ENCODE data around the gene KCNE1. TPM values are rescaled to one million over a fixed set of nuclear protein-coding genes. Genes with fewer than 3 reads are reported as not detected.

KCNE1 gene
- total and polyA plus RNA-seq, 7 experiments from 2014 or later, result 0.24 to 9.2 (median 0.49) TPM; not detected in 2

DNA sequence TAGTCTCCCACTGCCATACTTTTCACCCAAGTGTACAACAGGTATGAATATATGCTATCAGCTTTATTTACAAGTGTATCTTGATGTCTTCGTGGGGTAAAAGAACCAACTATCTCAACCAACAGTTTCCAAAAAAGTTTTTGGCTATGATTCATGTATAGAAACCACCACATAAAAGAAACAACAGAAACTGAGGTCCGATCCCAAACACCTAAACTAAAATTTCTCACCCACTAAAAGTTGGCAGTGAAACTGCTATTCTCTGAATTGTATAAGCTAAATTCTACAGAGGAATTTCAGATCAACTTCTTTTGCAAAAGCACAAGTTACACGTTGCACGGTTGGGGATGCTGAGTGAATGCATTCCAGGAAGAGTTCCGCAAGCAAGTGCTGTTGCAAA is 5.0 kb upstream of the KCNE1 start:
- Mint-ChIP-seq H3K4me1 (peaks cover 0 to 13% (median 9%) of the 10 kb centered on the region in 7 donors), H3K4me3 (no peak overlapping the region), H3K27me3 (no peaks in the 10 kb centered on the region), H3K36me3 (peaks cover 0 to 41% (median 9%) of the 10 kb centered on the region in 5 donors), H3K9me3 (no peaks in the 10 kb centered on the region), H3K27ac (no peak overlapping the region)
- CTCF ChIA-PET, result no interaction called here
- Histone ChIP-seq H3K27ac (ENCODE audit: low read depth, low read length) (no peak overlapping the region), H3K36me3 (ENCODE audit: control insufficient read depth in 2 of 3, insufficient read depth in 3 of 3, low read length in 3 of 3) (peaks cover 0 to 8% (median 0%) of the 10 kb centered on the region in 3 experiments), H3K4me3 (ENCODE audit: low read length) (no peak overlapping the region), H3K27me3 (ENCODE audit: control insufficient read depth in 2 of 2, insufficient read depth in 2 of 2, low read length in 2 of 2) (no peaks in the 10 kb centered on the region), H3K9me3 (ENCODE audit: control insufficient read depth in 2 of 3, low read length in 3 of 3) (no peaks in the 10 kb centered on the region), H3K4me1 (ENCODE audit: control insufficient read depth in 2 of 2, insufficient read depth in 2 of 2, low read length in 2 of 2) (peaks cover 0 to 6% of the 10 kb centered on the region in 2 donors)
- POLR2A ChIA-PET, result no interaction called here
- intact Hi-C loops (cut with micrococcal nuclease), result no loop called here
- no peak for DNase-seq
- ATAC-seq, result no peak

GRCh38 chr21:34514576-34515115 is 2.6 kb upstream of the KCNE1 start:
- ATAC-seq, result no peak

DNA sequence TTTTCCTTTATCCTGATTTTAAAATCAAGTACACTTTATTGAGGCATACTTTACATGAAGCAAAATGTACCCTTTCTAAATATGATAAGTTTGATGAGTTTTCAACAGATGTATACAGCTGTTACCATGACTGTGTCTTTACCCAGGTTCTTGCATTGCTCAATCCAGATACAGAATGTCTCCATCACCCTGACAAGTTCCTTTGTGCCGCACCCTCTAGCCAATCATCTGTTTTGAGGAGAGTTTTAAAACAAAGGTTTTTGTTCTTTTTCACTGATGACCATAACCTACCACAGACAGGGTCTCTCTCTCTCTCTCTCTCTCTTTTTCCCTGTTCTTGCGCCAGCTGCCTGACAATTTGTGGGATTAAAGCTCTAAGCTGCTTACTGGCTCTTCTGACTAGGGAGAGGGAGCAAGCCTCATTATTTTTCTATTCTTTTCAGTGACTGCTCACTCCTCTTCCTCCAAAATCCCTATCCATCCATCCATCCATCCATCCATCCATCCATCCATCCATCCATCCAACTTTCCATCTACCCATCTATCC is 1.2 kb upstream of the KCNE1 start:
- ATAC-seq, result peak; percentile 47
- H3K4me1 Mint-ChIP-seq, result peaks cover 0 to 15% (median 9%) of the 10 kb centered on the region in 7 donors
- H3K4me3 ChIP-seq (ENCODE audit: low read length), result no peak overlapping the region
- no peak overlapping the region for H3K27ac ChIP-seq (ENCODE audit: low read depth, low read length)
- ChIA-PET CTCF (no interaction called here), POLR2A (no interaction called here)
- no peak overlapping the region for H3K27ac Mint-ChIP-seq
- no peaks in the 10 kb centered on the region for H3K36me3 ChIP-seq (ENCODE audit: control insufficient read depth in 2 of 3, insufficient read depth in 3 of 3, low read length in 3 of 3)
- no peaks in the 10 kb centered on the region for H3K27me3 ChIP-seq (ENCODE audit: control insufficient read depth in 2 of 2, insufficient read depth in 2 of 2, low read length in 2 of 2)
- intact Hi-C loops (cut with micrococcal nuclease), result no loop called here
- H3K4me1 ChIP-seq (ENCODE audit: control insufficient read depth in 2 of 2, insufficient read depth in 2 of 2, low read length in 2 of 2), result peaks cover 0 to 6% of the 10 kb centered on the region in 2 donors
- peaks cover 0 to 1% (median 0%) of the 10 kb centered on the region in 11 donors for H3K9me3 Mint-ChIP-seq
- H3K27me3 Mint-ChIP-seq, result no peaks in the 10 kb centered on the region
- H3K9me3 ChIP-seq (ENCODE audit: control insufficient read depth in 2 of 3, low read length in 3 of 3), result no peaks in the 10 kb centered on the region
- peaks cover 0 to 11% (median 6%) of the 10 kb centered on the region in 5 donors for H3K36me3 Mint-ChIP-seq
- H3K4me3 Mint-ChIP-seq, result no peak overlapping the region
- no peak for DNase-seq

More at GRCh38 chr21:34514576-34515115, 2.6 kb upstream of the KCNE1 start:
- H3K4me1 ChIP-seq (ENCODE audit: control insufficient read depth in 2 of 2, insufficient read depth in 2 of 2, low read length in 2 of 2), result peaks cover 0 to 6% of the 10 kb centered on the region in 2 donors
- no peaks in the 10 kb centered on the region for H3K9me3 ChIP-seq (ENCODE audit: control insufficient read depth in 2 of 3, low read length in 3 of 3)
- H3K27ac Mint-ChIP-seq, result no peak overlapping the region
- peaks cover 0 to 1% (median 0%) of the 10 kb centered on the region in 11 donors for H3K9me3 Mint-ChIP-seq
- H3K4me3 Mint-ChIP-seq, result no peak overlapping the region
- no peaks in the 10 kb centered on the region for H3K27me3 ChIP-seq (ENCODE audit: control insufficient read depth in 2 of 2, insufficient read depth in 2 of 2, low read length in 2 of 2)
- DNase-seq, result no peak
- no peak overlapping the region for H3K4me3 ChIP-seq (ENCODE audit: low read length)
- intact Hi-C loops (cut with micrococcal nuclease), result no loop called here
- CTCF ChIA-PET, result no interaction called here
- no peaks in the 10 kb centered on the region for H3K27me3 Mint-ChIP-seq
- peaks cover 0 to 15% (median 9%) of the 10 kb centered on the region in 7 donors for H3K4me1 Mint-ChIP-seq
- POLR2A ChIA-PET, result no interaction called here
- peaks cover 0 to 20% (median 6%) of the 10 kb centered on the region in 5 donors for H3K36me3 Mint-ChIP-seq
- H3K36me3 ChIP-seq (ENCODE audit: control insufficient read depth in 2 of 3, insufficient read depth in 3 of 3, low read length in 3 of 3), result no peaks in the 10 kb centered on the region
- H3K27ac ChIP-seq (ENCODE audit: low read depth, low read length), result no peak overlapping the region

DNA sequence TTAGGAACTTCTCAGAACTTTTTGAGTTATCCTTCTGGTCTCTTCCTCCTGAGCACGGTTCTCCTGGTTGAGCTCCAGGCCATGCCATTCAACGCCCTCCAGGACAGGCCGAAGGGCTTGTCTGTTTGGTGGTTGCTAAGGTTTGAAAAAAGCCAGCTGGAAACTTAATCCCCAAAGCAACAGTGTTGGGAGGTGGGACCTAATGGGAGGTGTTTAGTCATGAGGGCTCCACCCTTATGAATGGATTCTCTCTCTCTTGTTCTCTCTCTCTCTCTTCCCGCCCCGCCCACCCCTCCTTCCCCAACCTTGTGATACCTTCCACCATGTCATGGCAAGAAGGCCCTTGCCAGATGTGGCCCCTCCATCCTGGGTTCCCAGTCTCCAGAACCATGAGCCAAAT is 829 bp downstream of the KCNE1 start:
- Mint-ChIP-seq H3K4me1 (peaks cover 0 to 8% (median 0%) of the 10 kb centered on the region in 7 donors), H3K9me3 (peaks cover 0 to 1% (median 0%) of the 10 kb centered on the region in 11 donors), H3K27me3 (peaks cover 0 to 6% (median 5%) of the 10 kb centered on the region in 5 donors), H3K4me3 (no peak overlapping the region), H3K27ac (no peak overlapping the region), H3K36me3 (no peaks in the 10 kb centered on the region)
- Histone ChIP-seq H3K27me3 (ENCODE audit: control insufficient read depth in 2 of 2, insufficient read depth in 2 of 2, low read length in 2 of 2) (no peaks in the 10 kb centered on the region), H3K4me3 (ENCODE audit: low read length) (no peak overlapping the region), H3K27ac (ENCODE audit: low read depth, low read length) (no peak overlapping the region), H3K36me3 (ENCODE audit: control insufficient read depth in 2 of 3, insufficient read depth in 3 of 3, low read length in 3 of 3) (no peaks in the 10 kb centered on the region), H3K4me1 (ENCODE audit: control insufficient read depth in 2 of 2, insufficient read depth in 2 of 2, low read length in 2 of 2) (no peaks in the 10 kb centered on the region), H3K9me3 (ENCODE audit: control insufficient read depth in 2 of 3, low read length in 3 of 3) (no peaks in the 10 kb centered on the region)
- ATAC-seq, result peak; percentile 19
- POLR2A ChIA-PET, result no interaction called here
- intact Hi-C loops (cut with micrococcal nuclease), result no loop called here
- CTCF ChIA-PET, result interaction anchor here (0.7 kb wide), 1 partner anchor 91 kb away, joined by 3 read pairs; no protein-coding TSS in a partner anchor
- DNase-seq, result no peak

GRCh38 chr21:34510148-34511142 is 1.6 kb downstream of the KCNE1 start:
- H3K9me3 ChIP-seq (ENCODE audit: control insufficient read depth in 2 of 3, low read length in 3 of 3), result no peaks in the 10 kb centered on the region
- no peaks in the 10 kb centered on the region for H3K27me3 ChIP-seq (ENCODE audit: control insufficient read depth in 2 of 2, insufficient read depth in 2 of 2, low read length in 2 of 2)
- DNase-seq (peak in 3 of 9 donors; percentile 4 to 64 (median 26)), ATAC-seq (peak; percentile 72)
- no peak overlapping the region for H3K27ac ChIP-seq (ENCODE audit: low read depth, low read length)
- Mint-ChIP-seq H3K27me3 (peaks cover 0 to 6% (median 5%) of the 10 kb centered on the region in 5 donors), H3K36me3 (no peaks in the 10 kb centered on the region), H3K9me3 (peaks cover 0 to 1% (median 0%) of the 10 kb centered on the region in 11 donors), H3K4me1 (peaks cover 0 to 8% (median 0%) of the 10 kb centered on the region in 7 donors), H3K4me3 (no peak overlapping the region), H3K27ac (peak overlapping the region in 1 of 9 donors; percentile 6)
- intact Hi-C loops (cut with micrococcal nuclease), result loop anchor here in 1 of 2 donors (1.0 kb wide), 2 partner anchors 93 to 120 kb away; no protein-coding TSS in a partner anchor
- H3K4me1 ChIP-seq (ENCODE audit: control insufficient read depth in 2 of 2, insufficient read depth in 2 of 2, low read length in 2 of 2), result no peaks in the 10 kb centered on the region
- ChIA-PET CTCF (interaction anchor here (0.7 kb wide), 1 partner anchor 92 kb away, joined by 3 read pairs; no protein-coding TSS in a partner anchor), POLR2A (no interaction called here)
- no peak overlapping the region for H3K4me3 ChIP-seq (ENCODE audit: low read length)
- H3K36me3 ChIP-seq (ENCODE audit: control insufficient read depth in 2 of 3, insufficient read depth in 3 of 3, low read length in 3 of 3), result no peaks in the 10 kb centered on the region

GRCh38 chr21:34509151-34509550 is 2.9 kb downstream of the KCNE1 start:
- ChIA-PET CTCF (no interaction called here), POLR2A (no interaction called here)
- DNase-seq (no peak), ATAC-seq (no peak)
- H3K4me3 Mint-ChIP-seq, result no peak overlapping the region
- H3K27ac Mint-ChIP-seq, result no peak overlapping the region
- Histone ChIP-seq H3K4me1 (ENCODE audit: control insufficient read depth in 2 of 2, insufficient read depth in 2 of 2, low read length in 2 of 2) (no peaks in the 10 kb centered on the region), H3K4me3 (ENCODE audit: low read length) (no peak overlapping the region), H3K9me3 (ENCODE audit: control insufficient read depth in 2 of 3, low read length in 3 of 3) (no peaks in the 10 kb centered on the region), H3K36me3 (ENCODE audit: control insufficient read depth in 2 of 3, insufficient read depth in 3 of 3, low read length in 3 of 3) (no peaks in the 10 kb centered on the region), H3K27me3 (ENCODE audit: control insufficient read depth in 2 of 2, insufficient read depth in 2 of 2, low read length in 2 of 2) (no peaks in the 10 kb centered on the region), H3K27ac (ENCODE audit: low read depth, low read length) (no peak overlapping the region)
- H3K9me3 Mint-ChIP-seq, result peaks cover 0 to 1% (median 0%) of the 10 kb centered on the region in 11 donors
- H3K36me3 Mint-ChIP-seq, result no peaks in the 10 kb centered on the region
- intact Hi-C loops (cut with micrococcal nuclease), result no loop called here
- H3K27me3 Mint-ChIP-seq, result peaks cover 0 to 12% (median 6%) of the 10 kb centered on the region in 5 donors
- H3K4me1 Mint-ChIP-seq, result peaks cover 0 to 8% (median 0%) of the 10 kb centered on the region in 7 donors
